Iris pigment epithelial cell (primary cell): ENCODE results near the gene CEMIP.

Source experiments
- DNase-seq: peaks from one replicate; pipeline ENCODE4 v3.0.0-alpha.2; 2011; ENCODE audit warnings: low read depth

The CEMIP gene

GRCh38 chr15:80890341-80891005, 111.3 kb downstream of the CEMIP start:
- peak; percentile 64 for DNase-seq

DNA sequence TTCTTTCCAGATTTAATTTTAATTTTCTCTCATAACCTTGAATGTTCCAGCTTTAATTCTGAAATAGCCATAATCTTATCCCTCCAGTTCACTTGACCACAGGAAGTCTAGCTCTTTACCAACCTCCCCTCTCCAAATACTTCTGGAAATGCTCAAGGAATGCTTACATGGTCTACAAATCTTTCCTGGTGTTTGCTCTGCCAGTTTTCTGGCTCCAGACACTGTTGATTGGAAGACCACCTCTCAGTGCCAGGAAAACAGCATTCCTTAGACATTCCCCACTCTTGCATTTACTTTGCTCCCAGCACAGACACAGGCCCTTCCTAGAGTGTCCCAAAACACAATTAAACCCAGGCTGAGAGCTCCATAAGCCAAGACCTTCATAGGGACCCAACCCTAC, 111.8 kb downstream of the CEMIP start:
- no peak for DNase-seq

DNA sequence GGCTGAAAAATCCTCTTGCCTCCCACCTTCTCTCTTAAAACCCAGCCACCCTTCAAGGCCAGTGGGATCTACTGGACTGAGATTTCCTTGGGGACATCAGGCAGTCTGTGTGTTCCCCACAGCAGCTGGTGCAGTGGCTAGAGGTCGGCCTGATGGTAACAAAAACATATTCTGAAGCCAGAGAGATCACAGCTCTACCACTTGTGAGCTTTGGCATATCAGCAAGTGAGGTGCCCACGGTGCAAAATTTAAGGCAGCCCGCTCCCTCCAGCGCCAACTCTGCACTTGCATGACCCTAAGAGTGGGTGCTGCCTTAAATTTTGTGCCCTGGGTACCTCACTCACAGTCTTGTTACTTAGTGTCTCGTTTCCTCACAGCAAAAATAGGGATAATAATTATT, 113.2 kb downstream of the CEMIP start:
- DNase-seq, result no peak

DNA sequence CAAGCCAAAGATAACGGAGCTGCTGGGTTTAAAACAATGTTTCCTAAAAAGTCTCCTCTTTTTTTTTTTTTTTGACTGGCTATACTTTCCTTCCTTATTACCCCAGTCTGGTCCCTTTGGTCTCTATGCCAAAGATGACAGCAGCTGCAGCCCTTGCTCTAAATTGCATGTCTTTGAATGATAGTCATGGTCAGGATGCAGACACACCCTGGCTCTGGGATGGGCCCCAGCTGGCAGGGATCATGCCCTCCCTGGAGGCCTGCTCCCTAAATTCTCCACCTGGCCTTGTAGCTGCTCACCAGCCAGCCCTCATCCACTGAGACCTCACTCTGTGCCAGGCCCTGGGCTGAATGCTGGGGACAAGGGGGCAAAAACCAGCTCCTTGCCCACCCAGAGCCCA, 114.6 kb downstream of the CEMIP start:
- DNase-seq, result no peak

- DNase-seq, result no peak
Observed at GRCh38 chr15:80895091-80895490, 115.9 kb downstream of the CEMIP start.

DNA sequence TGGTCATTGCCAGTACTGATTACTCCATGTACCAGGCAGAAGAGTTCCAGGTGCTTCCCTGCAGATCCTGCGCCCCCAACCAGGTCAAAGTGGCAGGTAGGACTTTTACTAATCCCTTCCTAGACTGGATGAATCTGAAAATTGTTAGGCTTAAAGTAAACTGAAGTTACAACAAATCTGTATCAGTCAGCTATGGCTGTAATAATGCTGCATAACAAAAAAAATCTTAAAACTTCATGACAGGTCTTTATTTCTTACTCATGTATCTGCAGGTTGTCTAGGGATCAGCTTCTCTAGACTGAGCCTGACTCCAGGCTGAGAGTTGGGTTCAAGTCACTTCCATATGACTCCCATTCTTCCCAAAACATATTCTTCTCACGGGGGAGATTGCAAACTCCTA, 116.8 kb downstream of the CEMIP start:
- DNase-seq, result no peak

- no peak for DNase-seq
Observed at GRCh38 chr15:80898040-80898439, 118.9 kb downstream of the CEMIP start.

DNA sequence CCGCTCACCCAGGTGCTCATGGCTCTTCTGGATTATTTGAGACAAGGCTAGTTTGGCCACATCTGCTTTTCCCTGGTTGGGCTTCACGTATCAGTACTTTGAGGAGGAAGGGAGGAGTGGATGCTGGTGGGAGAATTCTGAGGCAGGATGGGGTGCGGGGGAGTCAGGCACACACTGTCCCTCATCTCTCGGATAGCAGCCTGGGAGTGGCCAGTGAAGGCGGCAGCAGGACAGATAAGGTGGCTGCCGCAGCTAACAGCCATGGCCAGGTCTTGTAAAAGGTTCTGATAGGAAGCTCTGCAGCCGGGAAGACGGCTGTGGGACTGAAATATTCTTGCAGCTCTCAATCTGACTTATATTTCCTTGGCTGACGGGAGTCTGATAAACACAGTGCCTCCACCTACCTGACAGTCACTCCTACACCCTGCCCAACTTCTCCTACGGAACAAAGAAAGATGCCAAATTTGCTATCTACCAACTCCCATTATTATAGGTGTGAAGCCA, 123.2 kb downstream of the CEMIP start:
- no peak for DNase-seq

DNA sequence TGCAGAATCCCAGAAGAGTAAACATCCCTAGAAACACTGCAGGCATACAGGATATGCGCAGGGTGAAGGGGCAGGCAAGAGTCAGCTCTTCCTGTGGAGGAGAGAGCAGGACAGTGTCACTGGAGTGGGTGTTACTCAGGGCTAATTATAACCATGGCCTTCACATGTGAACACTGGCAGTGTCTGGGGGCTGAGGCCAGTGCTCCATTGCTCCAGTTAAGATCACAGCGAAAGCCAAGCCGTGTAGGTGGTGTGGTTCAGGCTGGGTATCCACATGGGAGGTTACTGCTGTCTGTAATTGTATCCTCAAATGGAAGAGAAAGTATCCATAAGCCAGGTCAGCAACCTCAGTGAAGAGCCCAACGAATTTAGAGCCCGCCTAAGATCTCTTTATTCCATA, 125.8 kb downstream of the CEMIP start:
- DNase-seq, result peak; percentile 34

DNA sequence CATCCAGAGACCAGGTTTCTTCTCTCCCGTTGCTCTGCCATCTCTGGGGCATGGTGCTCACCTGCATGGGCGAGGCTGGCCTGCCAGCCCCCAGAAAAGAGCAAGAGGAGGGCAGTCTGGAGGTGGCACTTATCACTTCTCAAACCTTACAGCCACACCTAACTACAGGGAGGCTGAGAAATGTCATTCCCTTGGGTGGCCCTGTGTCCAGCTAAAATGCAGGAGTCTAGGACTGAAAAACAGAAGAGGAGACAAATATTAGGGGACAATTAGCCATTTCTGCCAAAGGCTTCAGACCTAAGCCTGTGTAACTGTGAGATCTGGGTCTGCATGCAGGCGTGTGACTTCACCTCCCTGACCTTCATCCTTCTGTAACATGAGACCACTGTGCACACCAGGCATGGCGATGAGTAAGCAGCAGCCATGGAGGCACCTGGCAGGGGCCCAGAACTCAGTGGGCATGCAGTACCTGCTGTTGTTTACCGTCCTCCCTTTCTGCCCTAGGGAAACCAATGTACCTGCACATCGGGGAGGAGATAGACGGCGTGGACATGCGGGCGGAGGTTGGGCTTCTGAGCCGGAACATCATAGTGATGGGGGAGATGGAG, 127.1 kb downstream of the CEMIP start:
- peak; percentile 69 for DNase-seq

GRCh38 chr15:80911821-80912220, 132.7 kb downstream of the CEMIP start:
- no peak for DNase-seq

DNA sequence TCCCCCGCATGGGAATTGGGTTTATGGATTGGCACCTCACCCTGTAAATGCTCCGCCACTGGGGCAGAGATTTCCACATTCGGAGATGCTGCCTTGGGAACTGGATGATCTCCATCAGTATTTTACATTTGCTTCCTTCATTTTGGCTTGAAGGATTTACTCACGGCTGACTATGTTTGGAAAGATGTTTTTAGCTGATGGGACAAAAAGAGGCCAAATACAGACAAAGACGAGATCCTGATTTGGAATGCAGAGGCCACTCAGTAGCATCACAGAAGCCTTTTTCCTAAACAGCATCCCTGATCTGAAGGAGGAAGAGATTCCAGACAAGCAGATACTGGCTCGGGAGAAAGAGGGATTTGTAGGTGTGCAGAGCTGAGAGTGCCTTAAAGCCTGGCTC, 133.5 kb downstream of the CEMIP start:
- DNase-seq, result no peak

GRCh38 chr15:80913541-80913940, 134.4 kb downstream of the CEMIP start:
- DNase-seq, result no peak

GRCh38 chr15:80915472-80915871, 136.3 kb downstream of the CEMIP start:
- DNase-seq, result no peak

DNA sequence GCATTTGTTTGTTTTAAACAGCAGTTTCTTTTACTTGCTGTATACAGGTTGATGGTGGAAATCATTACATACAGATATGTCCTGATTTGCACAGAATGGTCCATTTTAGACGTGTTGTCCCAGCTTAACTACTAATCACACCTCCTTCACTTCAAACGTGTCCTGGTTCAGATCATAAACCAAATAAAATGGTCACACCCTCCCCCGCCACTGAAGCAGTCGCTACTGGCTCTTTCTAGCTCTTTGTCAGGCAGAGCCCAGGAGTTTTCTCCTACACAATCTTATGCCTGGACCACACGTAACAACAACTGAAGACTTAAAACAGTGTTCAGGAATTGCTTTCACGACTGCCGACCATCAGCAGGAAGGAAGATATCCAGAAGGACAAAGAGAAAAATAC, 136.9 kb downstream of the CEMIP start:
- no peak for DNase-seq

DNA sequence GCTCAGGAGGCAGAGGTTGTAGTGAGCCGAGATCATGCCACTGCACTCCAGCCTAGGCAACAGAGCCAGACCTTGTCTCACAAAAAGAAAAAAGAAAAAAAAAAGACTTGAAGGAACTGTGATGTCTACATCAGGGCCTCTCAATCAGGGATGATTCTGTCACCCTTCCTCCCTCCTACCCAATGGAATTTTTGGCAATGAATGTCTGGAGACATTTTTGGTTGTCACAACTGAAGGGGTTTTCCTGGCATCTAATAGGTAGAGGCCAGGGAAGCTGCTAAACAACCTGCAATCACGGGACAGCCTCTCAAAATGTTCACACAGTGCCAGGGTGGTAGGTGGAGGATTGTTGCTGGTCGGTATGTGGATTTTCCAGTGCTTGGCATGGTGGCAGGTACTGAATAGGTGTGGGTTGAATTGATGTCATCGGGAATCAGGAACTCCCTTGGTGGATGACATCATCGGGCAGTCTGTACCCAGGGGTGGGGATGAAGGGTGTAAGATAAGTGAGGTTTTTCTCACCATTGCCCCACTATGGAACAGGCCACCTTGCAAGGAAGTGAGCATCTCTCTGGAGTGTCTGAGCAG, 139.1 kb downstream of the CEMIP start:
- DNase-seq, result no peak

DNA sequence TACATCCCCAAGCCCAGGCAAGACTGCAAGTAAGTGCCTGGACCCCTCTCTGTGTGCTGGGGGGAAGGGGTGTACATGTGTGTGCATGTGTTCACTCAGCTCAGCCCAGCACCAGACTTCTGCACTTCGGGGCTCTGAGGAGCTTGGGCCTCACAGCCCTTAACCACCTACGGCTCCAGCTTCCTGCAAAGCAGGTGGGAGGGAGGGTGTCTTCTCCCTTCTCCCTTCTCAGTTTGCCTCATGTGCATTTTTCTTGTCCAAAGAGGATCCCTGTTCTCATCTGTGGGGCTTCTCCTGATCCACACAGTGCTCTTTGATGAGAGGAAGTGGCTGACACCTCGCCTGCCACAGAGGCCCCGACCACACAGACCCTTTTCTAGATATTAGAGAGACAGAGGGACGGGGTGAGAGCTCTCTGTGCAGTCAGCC, 141.1 kb downstream of the CEMIP start:
- DNase-seq, result no peak

DNA sequence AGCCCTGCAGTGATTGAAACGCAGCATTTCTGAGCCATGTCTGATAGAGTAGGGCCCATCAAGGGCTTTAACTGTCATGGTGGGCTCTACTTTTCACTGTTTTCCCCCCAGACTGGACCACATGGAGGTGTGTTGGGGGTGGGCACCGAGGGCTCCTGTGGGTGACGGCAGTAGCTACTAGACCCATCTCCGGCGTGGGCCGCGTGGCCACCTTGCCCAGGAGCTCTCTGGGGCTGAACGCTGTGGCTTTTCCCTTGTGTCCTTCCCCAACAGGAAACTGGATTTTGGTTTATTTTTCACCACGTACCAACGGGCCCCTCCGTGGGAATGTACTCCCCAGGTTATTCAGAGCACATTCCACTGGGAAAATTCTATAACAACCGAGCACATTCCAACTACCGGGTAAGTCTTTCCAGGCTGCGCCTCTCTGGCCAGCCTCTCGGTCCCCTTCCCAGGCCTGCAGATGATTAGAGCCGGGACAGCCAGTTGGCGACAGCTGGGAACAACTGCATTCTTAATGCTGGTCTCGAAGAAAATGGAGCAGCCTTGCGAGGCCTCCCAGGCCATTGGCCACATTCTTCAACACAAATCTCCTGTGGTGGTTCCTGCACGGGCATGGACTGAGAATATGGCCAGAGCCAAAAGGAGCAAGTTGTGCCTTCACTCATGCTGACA, 142.7 kb downstream of the CEMIP start:
- no peak for DNase-seq

DNA sequence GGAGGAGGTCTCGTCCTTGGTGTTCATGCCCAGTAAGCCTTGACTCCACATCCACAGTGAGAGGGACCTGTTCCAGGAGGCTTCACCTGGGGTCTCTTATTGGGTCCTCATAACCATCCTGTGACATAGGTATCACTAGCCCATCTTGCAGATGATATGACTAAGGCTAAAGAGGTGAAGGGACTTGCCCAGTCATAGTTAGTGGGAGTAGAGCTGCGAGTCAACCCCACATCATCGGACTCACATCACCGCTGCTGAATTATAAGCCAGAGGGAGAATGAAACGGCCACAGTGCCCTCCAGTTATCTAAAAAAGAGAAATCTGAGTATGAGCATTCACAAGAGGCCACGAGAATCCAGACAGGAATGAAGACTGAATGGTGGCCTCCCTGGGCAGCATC, 144.5 kb downstream of the CEMIP start:
- DNase-seq, result no peak

GRCh38 chr15:80924278-80924677, 145.1 kb downstream of the CEMIP start:
- no peak for DNase-seq

GRCh38 chr15:80925597-80926059, 146.5 kb downstream of the CEMIP start:
- DNase-seq, result no peak

- DNase-seq, result no peak
Observed at GRCh38 chr15:80926126-80926525, 147.0 kb downstream of the CEMIP start.

- peak; percentile 39 for DNase-seq
Observed at GRCh38 chr15:80929225-80929624, 150.1 kb downstream of the CEMIP start.
